CD4-positive, alpha-beta T cell treated with Interleukin-2 at 100 ng/mL for 4 hours (primary cell): ENCODE data around the gene GRIK2.
"Not testable (repeated sequence)": the region's sequence is repeated elsewhere in the genome, so short reads cannot be mapped to it uniquely, and the experiment has no call there.

Experiments
- DNase-seq: peaks from one replicate; pipeline ENCODE4 v3.0.0-alpha.2; 2020; ENCODE audit warnings: low spot score

Gene GRIK2

DNA sequence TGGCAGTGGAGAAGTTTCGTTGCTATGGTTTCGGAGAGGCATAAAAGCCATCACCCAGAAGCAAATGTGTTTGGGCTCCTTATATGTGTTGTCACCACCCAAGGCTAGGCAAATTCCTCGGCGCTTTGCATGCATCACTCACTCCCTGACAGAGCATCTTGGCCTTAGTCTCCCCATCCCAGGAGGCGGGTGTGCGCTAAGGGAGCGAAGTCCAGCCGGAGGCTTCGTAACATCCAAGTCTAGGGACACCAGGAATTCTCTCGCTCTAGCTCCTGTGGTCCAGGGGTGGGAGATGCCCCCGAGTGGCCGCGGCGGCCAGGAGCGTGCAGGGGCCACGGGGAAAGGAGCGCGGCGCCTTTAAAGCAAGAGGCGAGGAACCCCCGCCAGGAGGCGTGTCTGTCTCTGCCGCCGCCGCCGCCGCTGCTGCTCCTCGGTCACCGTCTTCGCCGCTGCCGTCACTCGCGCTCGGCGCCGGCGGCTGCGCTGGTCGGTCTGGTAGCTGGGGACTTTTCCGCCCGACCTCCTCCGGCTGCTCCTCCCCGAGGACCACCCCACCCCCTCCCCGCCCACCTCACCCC, at the start of gene GRIK2:
Gene GRIK2 (plus strand): TSS at position 458 of the 578 bp plus-strand sequence.
- no peak for DNase-seq

DNA sequence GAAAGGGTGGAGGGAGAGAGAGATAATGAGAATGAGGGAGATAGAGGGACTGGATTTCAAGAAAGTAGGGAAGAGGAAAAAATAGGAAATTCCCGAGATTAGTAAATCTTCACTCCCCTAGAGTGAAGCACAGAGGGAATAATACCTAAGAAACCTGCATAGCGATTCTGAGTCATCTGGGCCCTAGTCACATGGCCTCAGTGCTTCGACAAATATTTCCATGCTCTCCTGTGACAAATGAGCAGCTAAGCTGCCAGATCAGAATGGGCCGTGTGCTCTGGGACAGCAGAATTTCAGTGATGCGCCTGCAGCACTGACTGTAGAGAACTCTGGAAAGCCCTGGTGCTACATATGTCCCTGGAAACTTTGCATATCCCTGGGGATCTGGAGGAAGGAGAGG, 48.6 kb upstream of the GRIK2 start:
- DNase-seq: no peak

DNA sequence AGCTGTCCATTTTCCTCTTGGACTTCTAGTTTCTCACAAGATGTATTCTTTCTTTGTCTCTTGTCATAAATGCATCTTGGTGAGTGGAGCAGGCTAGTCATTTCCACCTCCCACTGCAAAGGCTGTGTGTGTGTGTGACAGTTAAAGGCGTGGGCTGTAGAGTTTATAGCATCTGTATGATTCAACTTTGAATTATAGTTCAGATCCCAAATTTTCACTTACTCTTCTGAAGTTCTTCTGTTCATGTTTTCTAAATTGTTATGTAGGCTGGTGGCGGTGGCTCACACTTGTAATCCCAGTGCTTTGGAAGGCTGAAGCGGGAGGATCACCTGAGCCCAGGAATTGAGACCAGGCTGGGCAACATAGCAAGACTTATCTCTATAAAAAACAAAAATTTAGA, 44.7 kb upstream of the GRIK2 start:
- no peak for DNase-seq

DNA sequence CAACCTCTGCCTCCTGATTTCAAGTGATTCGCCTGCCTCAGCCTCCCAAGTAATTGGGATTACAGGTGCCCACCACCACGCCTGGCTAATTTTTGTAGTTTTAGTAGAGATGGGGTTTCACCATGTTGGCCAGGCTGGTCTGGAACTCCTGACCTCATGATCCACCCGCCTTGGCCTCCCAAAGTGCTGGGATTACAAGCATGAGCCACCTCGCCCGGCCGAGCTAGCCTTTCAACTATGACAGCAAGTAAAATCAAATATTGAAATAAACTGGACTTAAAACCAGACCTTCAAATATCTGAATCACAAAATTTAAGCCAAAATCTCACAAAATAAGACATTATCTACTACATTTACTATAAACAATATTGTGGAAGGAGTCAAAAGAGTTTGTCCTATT, 42.9 kb upstream of the GRIK2 start:
- DNase-seq: not testable (repeated sequence)

DNA sequence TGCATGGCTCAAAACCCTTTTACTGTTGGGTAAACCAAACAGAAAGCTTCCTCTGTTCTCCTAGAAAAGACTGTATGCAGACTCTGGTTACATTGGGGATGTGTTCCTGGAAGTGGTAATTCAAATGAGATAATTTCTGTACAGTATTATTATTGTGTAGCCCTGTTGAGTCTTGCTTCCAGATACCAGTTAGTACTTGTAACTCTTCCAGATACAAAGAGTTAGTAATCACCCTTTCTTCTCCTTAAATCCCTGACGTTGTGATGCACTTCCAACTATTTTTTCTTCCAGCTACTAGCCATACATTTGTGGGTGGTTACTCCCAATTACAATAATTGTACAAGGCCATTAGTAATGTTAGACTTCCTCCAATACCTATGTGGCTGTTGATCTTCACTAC, 42.3 kb upstream of the GRIK2 start:
- no peak for DNase-seq

DNA sequence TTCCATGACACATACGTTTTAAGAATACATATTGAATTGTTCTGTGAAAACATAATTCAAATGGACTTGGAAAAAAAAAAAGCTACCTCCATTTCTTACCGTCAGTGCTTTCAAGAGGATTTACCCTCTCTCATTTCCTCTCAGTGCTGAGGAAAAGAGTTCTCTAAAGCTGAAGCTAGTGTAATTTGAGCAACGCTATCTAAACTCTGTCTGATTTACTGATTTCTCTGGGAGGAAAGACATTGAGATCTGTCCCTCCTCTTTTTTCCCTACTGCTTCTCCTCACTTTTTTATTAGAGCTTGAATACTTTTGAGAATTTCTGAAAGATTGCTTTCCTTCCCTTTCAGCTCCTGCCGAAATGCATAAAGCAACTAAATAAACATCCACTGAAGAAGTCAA, 41.2 kb upstream of the GRIK2 start:
- DNase-seq: no peak

DNA sequence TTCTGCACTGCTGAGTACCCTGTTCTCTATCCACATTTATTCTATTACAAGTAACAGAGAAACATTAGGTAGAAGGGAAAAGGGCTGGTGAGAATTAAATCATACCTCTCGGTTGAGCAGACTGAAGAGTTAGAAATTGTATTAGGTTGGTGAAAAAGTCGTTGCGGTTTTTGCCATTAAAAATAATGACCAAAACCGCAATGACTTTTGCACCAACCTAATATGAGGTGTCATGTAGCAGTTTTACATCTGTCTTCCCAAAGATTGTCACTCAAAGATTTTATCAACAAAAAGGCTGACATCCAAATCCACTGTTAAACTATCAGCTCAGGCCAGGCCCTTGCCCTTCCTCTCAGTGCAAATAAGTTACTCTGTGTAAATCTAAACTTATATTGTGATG, 28.3 kb upstream of the GRIK2 start:
- DNase-seq: no peak

DNA sequence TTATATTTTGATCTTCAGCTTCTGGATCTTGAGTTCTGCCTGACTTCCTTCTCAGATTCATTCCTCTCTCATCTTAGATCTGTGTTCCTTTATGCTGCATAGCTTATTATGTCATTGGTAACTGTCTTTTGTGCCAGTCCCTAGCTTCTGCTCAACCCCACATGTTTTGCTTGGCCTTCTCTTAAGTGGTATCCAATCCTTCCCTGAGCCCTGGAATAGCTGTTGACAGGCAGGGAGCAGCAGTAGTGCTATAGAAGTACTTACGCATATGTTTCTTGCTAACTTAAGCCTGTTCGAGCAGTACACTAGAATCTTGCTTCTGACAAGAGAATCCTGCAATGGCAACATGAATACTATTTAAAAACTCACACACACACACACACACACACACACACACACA, 13.6 kb upstream of the GRIK2 start:
- no peak for DNase-seq

DNA sequence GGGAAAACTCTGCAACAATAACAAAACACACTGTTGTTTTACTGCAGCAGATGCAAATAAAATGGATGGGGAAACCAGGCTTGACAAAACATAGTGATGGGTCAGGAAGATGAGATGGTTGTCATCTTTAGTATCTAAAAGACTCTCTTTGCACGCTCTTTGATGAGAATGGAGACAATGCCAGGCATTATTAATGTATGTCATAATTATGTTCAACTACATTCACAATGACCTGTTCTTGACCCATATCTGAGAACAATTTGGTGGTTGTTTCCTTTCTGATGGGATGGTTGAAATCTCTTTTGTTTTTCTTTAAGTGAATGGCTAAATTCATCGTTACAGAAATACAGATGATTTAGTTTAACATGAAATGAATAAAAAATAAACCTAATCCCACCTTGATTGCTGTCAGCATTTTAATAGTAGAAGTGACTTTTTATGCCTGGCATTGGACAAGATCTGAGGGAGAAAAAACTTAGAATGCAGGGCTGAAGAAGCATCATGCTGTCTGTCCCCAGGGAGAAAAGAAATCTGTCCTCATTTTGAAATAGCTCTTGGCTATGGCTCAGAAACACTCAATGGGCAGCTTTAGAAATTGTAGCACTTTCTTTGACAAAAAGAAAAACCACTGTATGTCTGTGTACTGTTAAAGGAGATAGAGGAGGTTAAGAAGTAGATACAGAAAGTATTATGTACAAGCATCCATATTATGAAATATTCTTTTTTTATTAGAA, 12.4 kb upstream of the GRIK2 start:
- DNase-seq: no peak

DNA sequence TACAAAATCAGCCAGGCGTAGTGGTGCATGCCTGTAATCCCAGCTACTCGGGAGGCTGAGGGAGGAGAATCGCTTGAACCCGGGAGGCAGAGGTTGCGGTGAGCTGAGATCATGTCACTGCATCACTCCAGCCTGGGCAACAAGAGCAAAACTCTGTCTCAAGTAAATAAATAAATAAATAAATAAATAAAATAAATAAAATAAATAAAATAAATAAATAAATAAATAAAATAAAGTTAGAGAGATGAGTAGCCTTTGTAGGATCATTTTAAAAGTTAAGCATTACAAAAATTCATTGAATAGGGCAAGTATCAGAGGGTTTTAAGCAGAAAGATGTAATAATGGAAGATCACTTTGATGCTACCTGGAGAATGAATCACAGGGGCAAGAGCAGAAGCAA, 9.8 kb upstream of the GRIK2 start:
- not testable (repeated sequence) for DNase-seq

DNA sequence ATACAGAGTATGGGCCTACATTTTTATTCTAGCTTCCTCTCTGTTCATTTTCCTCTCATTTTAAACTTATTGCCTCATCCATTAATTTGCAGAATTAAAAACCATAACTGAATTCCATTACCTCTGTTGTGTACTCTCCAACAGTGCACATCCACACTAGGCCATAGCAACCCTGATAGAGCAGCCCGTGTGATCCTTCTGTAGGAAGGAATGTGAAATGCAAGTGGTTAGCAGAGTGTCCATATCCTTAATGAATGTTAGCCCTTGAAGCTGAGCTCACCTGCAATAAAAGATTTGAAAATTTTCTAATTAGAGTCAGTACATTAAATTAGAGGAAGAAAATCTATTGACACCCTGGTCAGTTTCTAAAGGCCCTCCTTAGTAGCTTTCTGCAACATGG, 6.5 kb upstream of the GRIK2 start:
- DNase-seq: no peak

DNA sequence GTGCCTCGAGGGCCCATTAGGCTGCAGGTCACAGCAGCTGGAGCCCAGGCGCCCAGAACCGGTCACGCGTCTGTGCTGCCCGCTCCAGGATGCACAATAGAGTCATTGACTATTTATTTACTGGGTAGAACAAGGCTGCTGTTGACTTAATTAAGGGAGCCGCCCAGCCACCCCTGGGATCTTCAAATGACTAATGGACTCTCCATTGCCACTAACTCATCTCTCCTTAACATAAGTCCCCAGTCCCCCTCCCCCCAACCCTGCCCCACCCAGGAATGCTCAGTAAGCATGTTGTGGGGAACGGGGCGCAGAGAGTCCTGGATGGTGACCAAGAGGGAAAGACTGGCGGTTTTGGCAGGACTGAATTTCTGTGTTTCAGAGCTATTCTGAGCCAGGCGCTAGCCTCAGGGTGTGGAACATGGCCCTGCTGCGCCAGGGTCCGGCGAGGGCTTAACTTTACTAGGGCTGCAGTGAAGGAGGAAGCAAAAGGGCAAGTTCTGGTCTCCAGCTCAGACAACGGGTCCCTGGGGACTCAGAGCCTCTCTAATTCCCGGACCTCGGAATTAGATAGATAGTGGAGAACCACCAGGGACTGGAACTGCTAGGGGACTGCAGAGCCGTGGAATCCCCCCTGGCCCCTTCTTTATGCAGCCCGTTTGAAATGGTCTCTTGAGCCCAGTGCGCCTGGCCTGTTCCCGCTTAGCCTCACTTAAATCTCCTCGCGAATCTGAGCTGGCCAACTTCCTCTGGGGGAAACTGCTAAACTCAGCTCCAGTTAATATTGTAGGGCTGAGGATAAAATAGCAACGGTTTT, 1.5 kb upstream of the GRIK2 start:
- no peak for DNase-seq

DNA sequence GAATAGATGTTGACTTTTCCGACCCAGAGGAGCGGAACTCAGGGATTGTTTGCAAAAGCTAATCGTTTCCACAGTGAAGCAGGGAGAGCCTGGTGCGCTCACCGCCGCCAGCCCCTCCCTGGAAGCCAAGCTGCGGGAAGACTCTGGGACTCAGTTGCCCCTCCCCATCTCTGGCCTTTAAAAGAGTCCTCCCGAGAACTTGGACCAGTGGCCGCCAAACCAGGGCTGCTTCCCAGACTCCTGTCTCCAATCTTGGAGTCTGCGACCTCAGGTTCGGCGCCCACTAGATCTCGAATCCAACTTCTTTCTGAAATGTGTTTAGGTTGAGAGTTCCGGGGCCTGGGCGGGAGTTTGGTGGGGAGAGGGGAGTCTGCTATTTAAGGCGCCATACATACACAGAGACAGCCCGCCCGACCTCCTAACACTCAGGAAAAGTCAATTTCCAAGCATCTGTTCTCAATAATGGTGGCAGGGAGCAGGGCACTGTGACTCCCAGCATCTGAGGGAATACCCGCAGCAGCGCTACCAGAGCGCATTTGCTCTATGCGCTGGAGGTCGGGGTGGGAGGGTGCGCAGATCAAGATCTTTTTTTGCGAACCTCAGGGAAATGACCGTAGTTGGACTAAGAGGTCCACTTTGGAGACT, 800 bp upstream of the GRIK2 start:
- DNase-seq: no peak

DNA sequence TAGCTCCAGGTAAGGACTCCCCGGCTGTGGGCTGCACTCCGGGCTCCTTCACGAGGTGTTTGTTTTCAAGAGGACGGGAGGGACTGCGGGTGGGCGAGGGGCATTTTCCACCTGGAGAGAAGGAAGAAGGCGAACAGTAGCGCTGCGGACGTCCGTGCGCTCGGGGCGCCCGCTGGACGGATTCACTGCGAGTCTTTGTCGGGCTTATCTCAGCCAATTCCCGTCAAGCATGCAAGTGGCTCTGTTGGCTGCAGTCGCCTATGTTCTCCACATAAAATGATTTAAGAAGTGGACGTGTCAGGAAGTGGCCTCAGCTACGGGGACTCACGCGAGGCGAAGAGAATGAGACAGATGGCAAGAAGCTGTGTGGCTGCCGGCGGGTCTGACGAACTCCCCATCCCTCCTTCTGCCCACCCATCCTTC, 332 bp downstream of the GRIK2 start:
- no peak for DNase-seq

DNA sequence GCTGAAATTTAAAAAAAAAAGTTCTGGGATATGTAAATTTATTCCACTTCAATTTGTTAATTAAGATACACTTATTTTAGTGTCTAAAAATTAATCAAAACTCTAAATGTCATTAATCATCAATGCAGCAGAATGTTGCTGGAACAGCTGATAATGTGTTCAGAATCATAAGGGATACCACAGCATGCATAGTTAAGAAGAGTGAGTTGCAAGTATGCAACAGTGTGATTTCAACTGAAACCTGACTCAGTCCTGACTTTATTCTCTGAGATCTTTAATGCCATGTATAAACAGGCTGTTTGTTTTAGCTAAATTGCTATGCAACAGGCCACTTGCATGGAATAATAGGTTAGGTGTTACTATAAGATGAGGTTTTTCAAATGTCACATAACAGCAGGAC, 1.4 kb downstream of the GRIK2 start:
- DNase-seq: no peak

DNA sequence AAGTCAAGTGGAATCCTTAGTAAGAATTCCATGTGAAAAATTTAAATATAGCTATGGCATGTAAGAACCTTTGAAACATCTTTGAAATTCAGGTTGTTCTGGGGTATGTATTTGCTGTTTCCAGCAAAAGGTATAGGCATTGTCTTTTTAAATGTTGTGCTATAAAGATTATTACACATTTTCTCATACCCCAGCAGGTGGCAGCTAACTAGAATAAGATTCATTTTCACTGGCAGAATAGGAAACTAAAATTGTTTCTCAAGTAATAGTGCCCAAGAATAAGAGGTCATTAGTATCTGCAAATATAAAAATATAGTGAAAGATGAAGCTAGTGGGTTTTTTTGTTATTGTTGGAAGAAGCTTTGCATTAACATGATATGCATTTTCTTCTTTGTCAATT, 1.8 kb downstream of the GRIK2 start:
- DNase-seq: no peak

DNA sequence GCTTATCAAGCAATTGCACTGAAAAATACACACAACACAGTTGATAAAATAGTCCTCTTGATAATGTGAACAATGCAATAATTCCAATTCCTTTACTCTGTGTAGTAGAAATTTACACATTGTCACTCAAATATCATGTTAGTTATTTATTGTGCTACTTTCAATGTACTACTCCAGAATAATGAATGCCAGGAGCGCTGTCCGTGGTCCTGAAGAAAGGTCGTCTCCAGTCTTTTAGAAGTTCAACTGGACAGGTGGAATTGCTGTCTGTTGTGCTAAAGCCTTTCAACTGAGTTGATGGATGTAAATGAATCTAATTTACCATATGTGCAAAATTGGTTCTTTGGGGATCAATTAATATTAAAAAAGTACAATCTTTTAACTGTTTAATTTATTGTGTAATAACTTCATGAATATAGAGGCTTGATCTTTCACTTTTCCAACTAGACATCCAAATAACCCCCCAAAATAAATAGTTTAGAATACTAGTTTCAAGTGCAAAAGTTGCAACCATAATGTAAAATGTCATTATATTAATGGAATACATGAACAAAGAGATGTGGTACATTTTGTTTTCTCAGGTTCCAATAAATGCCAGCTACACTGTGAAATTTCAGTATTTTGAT, 3.2 kb downstream of the GRIK2 start:
- peak; percentile 11 for DNase-seq

DNA sequence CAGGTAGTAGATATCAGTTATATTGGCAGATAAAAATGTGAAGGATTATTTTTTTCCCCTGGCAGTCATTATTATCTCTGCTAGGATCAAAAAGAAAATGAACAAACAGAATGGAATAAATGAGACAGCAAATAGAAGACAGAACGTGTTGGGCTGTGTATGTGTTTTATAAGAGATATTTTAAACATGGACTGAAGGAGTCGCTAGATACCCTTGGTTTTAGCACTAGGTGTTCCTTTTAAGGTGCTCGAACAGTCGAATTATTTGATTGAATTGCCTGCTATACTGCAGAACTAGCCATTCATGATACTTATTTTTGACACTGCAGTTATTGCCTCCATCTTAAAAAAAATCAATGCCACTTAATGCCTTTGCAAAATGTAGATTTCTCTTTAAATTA, 3.7 kb downstream of the GRIK2 start:
- DNase-seq: no peak

DNA sequence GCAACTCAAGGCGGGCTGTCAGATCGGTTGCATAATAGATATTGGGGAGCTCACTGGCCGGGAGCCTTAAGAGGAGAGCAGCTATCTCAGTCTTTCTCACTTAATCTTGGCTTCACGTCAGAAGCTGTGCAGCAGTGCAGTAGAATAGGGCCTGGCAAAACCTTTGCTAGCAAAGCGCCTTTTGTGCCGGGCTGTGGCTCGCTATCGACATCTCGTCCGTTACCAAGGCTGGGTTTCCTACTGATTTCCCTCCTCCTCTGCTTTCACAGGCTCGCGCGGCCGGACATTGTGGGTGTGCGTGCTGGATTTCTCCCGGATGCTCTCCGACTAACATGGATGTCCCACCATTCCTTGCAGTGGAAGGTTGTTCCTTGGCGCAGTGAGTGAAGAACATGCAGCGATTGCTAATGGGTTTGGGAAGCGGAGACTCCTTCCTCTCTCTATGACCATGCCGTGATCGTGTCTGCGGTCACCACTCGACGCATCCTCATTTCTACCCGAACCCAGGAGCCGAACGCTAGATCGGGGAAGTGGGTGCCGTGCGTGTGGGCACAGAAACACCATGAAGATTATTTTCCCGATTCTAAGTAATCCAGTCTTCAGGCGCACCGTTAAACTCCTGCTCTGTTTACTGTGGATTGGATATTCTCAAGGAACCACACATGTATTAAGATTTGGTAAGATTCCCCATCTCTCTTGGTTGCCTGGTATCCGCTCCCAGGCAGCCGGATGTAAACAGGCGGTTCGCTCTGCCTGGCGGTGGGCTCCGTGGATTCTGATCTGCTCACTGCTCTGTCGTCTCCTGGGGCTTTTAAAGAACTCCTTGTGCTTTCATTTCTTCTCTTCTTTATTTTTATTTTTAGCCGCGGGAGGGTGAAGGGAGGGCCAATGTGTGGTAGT, 5.5 kb downstream of the GRIK2 start:
- no peak for DNase-seq

DNA sequence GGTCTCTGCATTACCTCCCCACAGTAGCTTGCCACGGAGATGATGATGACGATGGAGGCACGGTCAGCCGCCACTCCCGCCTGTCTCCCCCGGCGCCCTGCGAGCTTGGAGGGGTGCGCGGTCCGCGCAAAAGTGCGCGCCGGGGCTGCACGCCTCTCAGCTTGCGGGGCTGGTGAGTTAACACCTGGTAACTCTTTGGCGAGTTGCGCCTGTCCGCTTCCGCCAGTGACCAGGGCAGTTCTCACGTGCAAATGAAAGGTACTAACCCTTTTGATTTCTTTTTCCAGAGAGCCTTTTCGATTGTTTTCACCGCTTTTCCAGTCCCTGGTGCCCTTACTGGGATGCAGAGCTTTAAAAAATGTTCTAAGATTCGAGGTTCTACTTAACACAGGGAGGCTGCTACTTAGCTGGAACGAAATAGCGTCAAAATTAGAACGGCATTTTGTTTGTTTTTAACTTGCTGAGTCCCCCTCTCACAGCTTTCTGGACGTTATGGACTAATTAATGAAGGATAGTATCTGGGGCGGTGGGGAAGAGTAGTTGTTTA, 6.2 kb downstream of the GRIK2 start:
- DNase-seq: no peak
